Neuronal stem cell (in vitro differentiated cells): ENCODE data around the gene ABRAXAS1.

Source experiments
- DNase-seq: peaks from one replicate; pipeline ENCODE4 v3.0.0-alpha.2; 2013; ENCODE audit warnings: low spot score
- H2AFZ ChIP-seq: one replicate; pipeline ENCODE4 v1.6.1; 2013; ENCODE audit warnings: mild to moderate bottlenecking, low read length, inconsistent platforms
- H2AK5ac ChIP-seq: 2 replicates; pipeline ENCODE4 v1.6.1; 2013; ENCODE audit warnings: low read depth, mild to moderate bottlenecking, inconsistent platforms, low read length, moderate library complexity, mixed read lengths
- H2BK120ac ChIP-seq: 2 replicates; pipeline ENCODE4 v1.6.1; 2013; ENCODE audit warnings: low read depth, mild to moderate bottlenecking, inconsistent platforms, low read length, moderate library complexity, mixed read lengths
- H2BK12ac ChIP-seq: one replicate; pipeline ENCODE4 v1.6.1; 2013; ENCODE audit warnings: low read length, inconsistent platforms
- H2BK15ac ChIP-seq: 2 replicates; pipeline ENCODE4 v1.6.1; 2013; ENCODE audit warnings: mild to moderate bottlenecking, low read length, inconsistent platforms, mixed read lengths
- H2BK5ac ChIP-seq: one replicate; pipeline ENCODE4 v1.6.1; 2013; ENCODE audit warnings: inconsistent platforms, mild to moderate bottlenecking, low read length, moderate library complexity
- H3K14ac ChIP-seq: one replicate; pipeline ENCODE4 v1.6.1; 2013; ENCODE audit warnings: low read length, inconsistent platforms
- H3K18ac ChIP-seq: 2 replicates; pipeline ENCODE4 v1.6.1; 2013; ENCODE audit warnings: low read length, inconsistent platforms
- H3K23ac ChIP-seq: 2 replicates; pipeline ENCODE4 v1.6.1; 2013; ENCODE audit warnings: low read depth, mild to moderate bottlenecking, mixed read lengths, low read length, inconsistent platforms; ENCODE audit not compliant: poor library complexity
- H3K27ac ChIP-seq: replicated peaks from 3 replicates; pipeline ENCODE4 v1.5.1; 2013; ENCODE audit warnings: low read length, inconsistent platforms
- H3K27me3 ChIP-seq, 3 experiments: 2 replicates each; pipeline ENCODE4 v1.6.1; 2013; ENCODE audit warnings: low read length in 3 of 3, mild to moderate bottlenecking in 2 of 3, inconsistent platforms in 1 of 3, low read depth in 1 of 3, mixed read lengths in 1 of 3, moderate library complexity in 1 of 3; ENCODE audit not compliant: control insufficient read depth in 3 of 3, insufficient read depth in 3 of 3
- H3K36me3 ChIP-seq, 2 donors: replicated peaks in 1 of 2; 2 replicates each; pipeline ENCODE4 v1.6.1; 2013; ENCODE audit warnings: low read length in 2 of 2; ENCODE audit not compliant: control insufficient read depth in 2 of 2, insufficient read depth in 2 of 2
- H3K4ac ChIP-seq: 2 replicates; pipeline ENCODE4 v1.6.1; 2013; ENCODE audit warnings: inconsistent platforms, mild to moderate bottlenecking, low read length, moderate library complexity
- H3K4me1 ChIP-seq, 2 donors: 1 replicate in 1 of 2; 2 replicates in 1 of 2; pipeline ENCODE4 v1.6.1; 2013; ENCODE audit warnings: low read length in 2 of 2, low read depth in 1 of 2; ENCODE audit not compliant: control insufficient read depth in 2 of 2, insufficient read depth in 1 of 2
- H3K4me2 ChIP-seq: one replicate; pipeline ENCODE4 v1.6.1; 2013; ENCODE audit warnings: mild to moderate bottlenecking, low read length, inconsistent platforms; ENCODE audit not compliant: insufficient read depth, poor library complexity, severe bottlenecking
- H3K4me3 ChIP-seq, 2 donors: 2 replicates each; pipeline ENCODE4 v1.5.1; 2013; ENCODE audit warnings: low read length in 2 of 2, mild to moderate bottlenecking in 2 of 2, inconsistent platforms in 1 of 2, moderate library complexity in 1 of 2
- H3K79me1 ChIP-seq: one replicate; pipeline ENCODE4 v1.6.1; 2013; ENCODE audit warnings: low read depth, mild to moderate bottlenecking, inconsistent platforms, low read length, moderate library complexity
- H3K9ac ChIP-seq: one replicate; pipeline ENCODE4 v1.6.1; 2013; ENCODE audit warnings: mild to moderate bottlenecking, low read depth, low read length, inconsistent platforms; ENCODE audit not compliant: poor library complexity
- H3K9me3 ChIP-seq, 2 donors: replicated peaks in 1 of 2; 2 replicates each; pipeline versions ENCODE3 to v1.6.1; 2013; ENCODE audit warnings: low read length in 2 of 2, mild to moderate bottlenecking in 2 of 2, inconsistent platforms in 1 of 2, low read depth in 1 of 2, mixed read lengths in 1 of 2, moderate library complexity in 1 of 2; ENCODE audit not compliant: control insufficient read depth in 2 of 2, insufficient read depth in 1 of 2
- H4K8ac ChIP-seq: one replicate; pipeline ENCODE4 v1.6.1; 2013; ENCODE audit warnings: low read depth, mild to moderate bottlenecking, inconsistent platforms, low read length, moderate library complexity
- H4K91ac ChIP-seq: one replicate; pipeline ENCODE4 v1.6.1; 2013; ENCODE audit warnings: low read length, low read depth, mild to moderate bottlenecking, inconsistent platforms; ENCODE audit not compliant: poor library complexity
- WGBS, 2 donors: extraction: QIAGEN DNeasy Blood & Tissue Kit; methylation state at CpG; one replicate each; pipeline ENCODE4 v1.1.7; 2013; ENCODE audit warnings: missing lambda C conversion rate in 2 of 2, mixed read lengths in 1 of 2; ENCODE audit not compliant: insufficient read length in 2 of 2, insufficient replicate concordance in 1 of 2; ENCODE audit errors: extremely low coverage in 2 of 2; 5-methylcytosine and 5-hydroxymethylcytosine counted together

Gene ABRAXAS1

DNA sequence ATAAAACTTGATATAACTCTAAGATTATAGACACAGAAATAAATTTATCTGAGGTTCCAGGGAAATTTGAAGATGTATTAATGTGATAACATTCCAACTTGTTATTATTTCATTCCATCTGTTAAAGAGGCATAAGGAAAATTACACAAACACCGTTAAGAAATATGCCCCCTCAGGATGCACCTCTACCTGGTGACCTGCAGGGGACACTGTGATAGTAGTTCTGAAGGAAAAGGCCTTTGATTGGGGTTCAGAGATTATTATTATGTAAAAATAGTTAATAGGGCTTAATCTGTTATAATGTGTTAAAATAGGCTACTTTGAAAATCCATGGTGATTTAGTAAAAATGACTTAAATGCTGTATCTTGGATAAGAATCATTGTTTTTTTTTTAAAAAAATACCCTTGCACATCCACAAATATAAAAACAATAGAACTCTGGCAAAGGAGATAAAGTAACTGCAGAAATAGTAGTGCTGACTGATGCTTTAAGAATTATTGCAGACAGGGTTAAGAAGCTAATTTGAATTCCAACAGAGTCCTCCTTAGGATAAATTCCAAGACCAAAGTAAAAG, 6.1 kb upstream of the ABRAXAS1 start:
- WGBS, 2 donors, result no CpG with 5 or more reads among the region's 1 CpG
- Histone ChIP-seq H2AK5ac (no peak overlapping the region), H3K27me3 (no peaks in the 10 kb centered on the region)

DNA sequence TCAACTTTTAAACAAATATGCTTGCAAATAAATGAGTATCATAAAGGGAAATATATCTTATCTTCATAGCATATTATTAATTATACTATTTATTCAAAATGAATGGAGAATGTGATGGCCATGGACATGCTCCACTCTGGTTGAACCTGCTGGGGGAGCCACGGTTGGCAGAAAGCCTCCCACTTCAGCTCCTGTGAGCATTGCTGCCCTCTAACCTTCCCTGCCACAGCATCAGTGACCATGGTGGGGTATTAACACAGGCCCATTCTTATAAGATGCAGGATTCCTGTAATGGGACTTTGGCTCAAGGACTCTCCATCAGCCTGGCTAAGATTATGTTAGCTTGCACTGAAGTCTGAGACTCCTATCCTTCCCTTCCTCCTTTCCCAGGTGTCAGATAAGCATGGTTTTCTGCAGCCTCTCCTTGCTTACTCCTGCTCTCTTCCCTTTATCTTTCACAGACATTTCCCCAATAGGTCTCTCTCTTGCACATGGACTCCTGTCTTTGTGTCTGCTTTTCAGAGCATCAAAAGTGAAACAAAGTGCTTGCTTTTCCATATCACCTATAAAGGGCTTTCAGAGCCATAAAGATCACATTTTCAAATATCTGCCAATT, 4.9 kb upstream of the ABRAXAS1 start:
- DNase-seq, result no peak
- no peak overlapping the region for H3K18ac ChIP-seq
- no peak overlapping the region for H3K4ac ChIP-seq
- no peak overlapping the region for H2AFZ ChIP-seq
- H3K4me2 ChIP-seq, result no peak overlapping the region
- H4K8ac ChIP-seq, result no peak overlapping the region
- H3K23ac ChIP-seq, result no peak overlapping the region
- H2BK5ac ChIP-seq, result no peak overlapping the region
- no peaks in the 10 kb centered on the region for H3K36me3 ChIP-seq
- no peak overlapping the region for H2AK5ac ChIP-seq
- peaks cover 0 to 3% of the 10 kb centered on the region in 2 donors for H3K4me1 ChIP-seq
- H2BK12ac ChIP-seq, result no peak overlapping the region
- WGBS, 2 donors, result no CpG with 5 or more reads among the region's 1 CpG
- H2BK120ac ChIP-seq, result no peak overlapping the region
- H3K4me3 ChIP-seq, result no peak overlapping the region
- H2BK15ac ChIP-seq, result no peak overlapping the region
- H4K91ac ChIP-seq, result no peak overlapping the region
- no peak overlapping the region for H3K27ac ChIP-seq
- no peak overlapping the region for H3K9ac ChIP-seq
- no peaks in the 10 kb centered on the region for H3K9me3 ChIP-seq
- no peak overlapping the region for H3K14ac ChIP-seq
- H3K27me3 ChIP-seq, result no peaks in the 10 kb centered on the region
- peaks cover under 1% of the 10 kb centered on the region for H3K79me1 ChIP-seq

More for the DNA sequence above, 6.1 kb upstream of the ABRAXAS1 start:
- no peak overlapping the region for H4K8ac ChIP-seq
- no peak overlapping the region for H3K27ac ChIP-seq
- H4K91ac ChIP-seq, result no peak overlapping the region
- H3K4me3 ChIP-seq, result no peak overlapping the region
- H2BK120ac ChIP-seq, result no peak overlapping the region
- H3K4me1 ChIP-seq, result no peaks in the 10 kb centered on the region
- H2BK5ac ChIP-seq, result no peak overlapping the region
- no peaks in the 10 kb centered on the region for H3K9me3 ChIP-seq
- no peak overlapping the region for H2BK15ac ChIP-seq
- no peak overlapping the region for H3K4me2 ChIP-seq
- H3K9ac ChIP-seq, result no peak overlapping the region
- H3K23ac ChIP-seq, result no peak overlapping the region
- H3K18ac ChIP-seq, result no peak overlapping the region
- H3K79me1 ChIP-seq, result no peaks in the 10 kb centered on the region
- DNase-seq, result no peak
- no peaks in the 10 kb centered on the region for H3K36me3 ChIP-seq
- no peak overlapping the region for H3K4ac ChIP-seq
- H3K14ac ChIP-seq, result no peak overlapping the region
- no peak overlapping the region for H2BK12ac ChIP-seq
- H2AFZ ChIP-seq, result no peak overlapping the region

DNA sequence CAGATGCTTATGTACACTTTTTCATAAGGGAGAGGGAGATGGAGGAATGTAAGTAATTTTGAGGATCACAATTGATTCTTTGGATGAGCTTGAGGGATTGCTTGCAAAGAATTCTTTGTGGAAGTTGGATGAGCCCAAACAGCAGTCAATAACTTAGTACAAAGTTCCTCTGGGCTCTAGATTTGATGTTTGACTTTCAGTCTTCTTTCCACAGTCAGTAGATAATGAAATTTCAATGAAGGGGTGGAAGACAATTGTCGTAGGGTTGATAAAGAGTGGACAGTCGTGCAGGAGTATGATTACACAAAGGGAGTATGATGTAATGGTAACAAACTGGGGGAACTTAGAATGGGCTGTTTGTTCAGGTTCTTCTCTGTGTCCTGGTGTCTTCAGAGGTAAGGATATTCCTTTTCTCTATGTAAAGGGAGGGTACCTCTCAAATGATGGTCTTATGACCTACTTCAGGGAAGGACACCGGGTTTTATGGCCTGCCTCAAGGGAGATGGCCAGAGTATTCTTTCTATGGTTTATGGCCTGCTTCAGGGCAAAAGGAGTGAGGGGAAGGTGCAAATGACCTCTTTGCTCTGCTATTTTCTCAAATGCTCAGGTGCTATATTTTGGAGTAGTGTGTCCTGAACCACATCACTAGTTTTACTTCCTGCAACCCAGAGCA, 1.7 kb upstream of the ABRAXAS1 start:
- Histone ChIP-seq H3K9me3 (no peaks in the 10 kb centered on the region), H2BK12ac (no peak overlapping the region), H2BK120ac (no peak overlapping the region), H3K27ac (no peak overlapping the region), H2BK5ac (no peak overlapping the region), H3K9ac (no peak overlapping the region), H4K8ac (no peak overlapping the region), H4K91ac (no peak overlapping the region), H3K4me1 (peaks cover 2 to 3% of the 10 kb centered on the region in 2 donors), H3K27me3 (no peaks in the 10 kb centered on the region), H3K4ac (no peak overlapping the region), H2AFZ (peak overlapping the region; percentile 37), H2BK15ac (no peak overlapping the region), H3K23ac (no peak overlapping the region), H3K79me1 (peaks cover 3% of the 10 kb centered on the region), H3K14ac (no peak overlapping the region), H2AK5ac (no peak overlapping the region), H3K4me3 (no peak overlapping the region), H3K36me3 (peaks cover 0 to 6% of the 10 kb centered on the region in 2 donors), H3K4me2 (no peak overlapping the region), H3K18ac (no peak overlapping the region)
- no CpG with 5 or more reads among the region's 3 CpGs for WGBS, 2 donors
- DNase-seq, result no peak

- DNase-seq, result no peak
- H3K9me3 ChIP-seq, result no peaks in the 10 kb centered on the region
- H2BK15ac ChIP-seq, result no peak overlapping the region
- H3K4me2 ChIP-seq, result no peak overlapping the region
- H3K4me3 ChIP-seq, result no peak overlapping the region
- H3K4me1 ChIP-seq, result no peaks in the 10 kb centered on the region
- H4K8ac ChIP-seq, result no peak overlapping the region
- H3K27me3 ChIP-seq, result no peaks in the 10 kb centered on the region
- H3K23ac ChIP-seq, result no peak overlapping the region
- no peak overlapping the region for H2BK120ac ChIP-seq
- H3K27ac ChIP-seq, result no peak overlapping the region
- H3K36me3 ChIP-seq, result peaks cover 0 to 57% of the 10 kb centered on the region in 2 donors
- H2AFZ ChIP-seq, result no peak overlapping the region
- no CpG with 5 or more reads among the region's 2 CpGs for WGBS, 2 donors
- no peak overlapping the region for H3K4ac ChIP-seq
- H2BK5ac ChIP-seq, result no peak overlapping the region
- H4K91ac ChIP-seq, result no peak overlapping the region
- H2BK12ac ChIP-seq, result no peak overlapping the region
- H3K9ac ChIP-seq, result no peak overlapping the region
- no peak overlapping the region for H3K14ac ChIP-seq
- no peak overlapping the region for H3K18ac ChIP-seq
- no peak overlapping the region for H2AK5ac ChIP-seq
- H3K79me1 ChIP-seq, result no peaks in the 10 kb centered on the region
Measured at GRCh38 chr4:83473966-83474365, 10.9 kb downstream of the ABRAXAS1 start.
